Mesothelial cell of epicardium (in vitro differentiated cells): Measurements from ENCODE around the gene ATP2A2. TPM values are rescaled to one million over a fixed set of nuclear protein-coding genes. Genes with fewer than 3 reads are reported as not detected.

Experiments used
- DNase-seq, 2 experiments: peaks; one replicate each; pipeline ENCODE4 v3.0.0; 2021; ENCODE audit warnings: low spot score in 2 of 2; ENCODE audit not compliant: unreplicated experiment in 2 of 2
- H3K27ac Mint-ChIP-seq: 2 replicates; pipeline ENCODE4 v1.8.0; 2021; ENCODE audit warnings: mixed read lengths
- H3K27me3 Mint-ChIP-seq: 2 replicates; pipeline ENCODE4 v1.8.0; 2021; ENCODE audit warnings: low read depth, mixed read lengths
- H3K36me3 Mint-ChIP-seq: 2 replicates; pipeline ENCODE4 v1.8.0; 2021; ENCODE audit warnings: mixed read lengths
- H3K4me1 Mint-ChIP-seq: 2 replicates; pipeline ENCODE4 v1.8.0; 2021; ENCODE audit warnings: mixed read lengths
- H3K4me3 Mint-ChIP-seq: 2 replicates; pipeline ENCODE4 v1.8.0; 2021; ENCODE audit warnings: mild to moderate bottlenecking, moderate library complexity, mixed read lengths
- H3K9me3 Mint-ChIP-seq: 2 replicates; pipeline ENCODE4 v1.8.0; 2021; ENCODE audit warnings: mixed read lengths
- total RNA-seq: library from RNA; stranded (reverse); gene quantifications from 3 replicates; pipeline ENCODE4 v1.2.1, GENCODE V29; 2021
- TF ChIP-seq, protein P1 (sequence below): fragments of 200-600 bp; sonication (generic); IDR thresholded peaks from one replicate; pipeline ENCODE4 v1.5.0; 2021; ENCODE audit warnings: antibody characterized with exemption; ENCODE audit not compliant: unreplicated experiment

The ATP2A2 gene
- total RNA-seq, 1 donor from 2014 or later = 186 TPM

DNA sequence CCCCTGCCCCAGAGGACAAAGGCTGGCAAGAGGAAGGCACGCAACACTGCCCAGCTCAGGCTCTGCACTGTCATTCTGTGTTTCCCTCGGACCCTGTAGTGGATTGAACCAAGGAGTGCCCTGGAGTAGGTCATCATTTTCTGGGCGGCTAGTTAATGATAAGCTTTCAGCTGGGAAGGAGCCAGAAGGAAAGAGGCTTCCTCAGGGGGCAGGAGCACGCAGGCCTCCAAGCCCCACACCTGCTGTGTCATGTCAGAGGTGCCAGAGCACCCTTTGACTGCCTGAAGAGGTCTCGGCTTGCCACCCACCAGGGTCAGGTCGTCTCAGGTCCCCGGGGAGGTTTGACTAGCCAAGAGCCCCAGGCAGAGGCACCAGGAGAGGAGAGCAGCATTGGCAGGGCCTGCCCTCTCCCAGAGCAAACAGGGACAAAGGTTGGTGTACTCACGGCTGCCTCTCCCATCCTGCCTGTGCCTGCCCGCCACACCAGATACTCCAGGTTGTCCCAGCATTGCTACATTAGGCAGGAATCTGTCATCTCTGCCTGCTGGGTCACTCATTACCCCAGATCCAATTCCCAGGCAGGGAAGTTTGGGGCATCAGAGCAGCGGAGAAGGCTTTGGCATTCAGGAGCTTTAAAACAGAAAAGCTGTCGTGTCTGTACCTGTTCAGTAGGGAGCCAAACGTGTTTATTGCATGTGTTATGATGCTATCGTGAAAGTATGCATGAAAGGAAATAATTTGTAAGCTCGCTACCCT is 33.5 kb upstream of the ATP2A2 start:
- Mint-ChIP-seq H3K27ac (peak overlapping the region; percentile 98), H3K36me3 (peaks cover 15% of the 10 kb centered on the region), H3K27me3 (no peaks in the 10 kb centered on the region), H3K4me3 (peak overlapping the region; percentile 15), H3K4me1 (peaks cover 57% of the 10 kb centered on the region), H3K9me3 (no peaks in the 10 kb centered on the region)
- TF ChIP-seq, protein P1, sequence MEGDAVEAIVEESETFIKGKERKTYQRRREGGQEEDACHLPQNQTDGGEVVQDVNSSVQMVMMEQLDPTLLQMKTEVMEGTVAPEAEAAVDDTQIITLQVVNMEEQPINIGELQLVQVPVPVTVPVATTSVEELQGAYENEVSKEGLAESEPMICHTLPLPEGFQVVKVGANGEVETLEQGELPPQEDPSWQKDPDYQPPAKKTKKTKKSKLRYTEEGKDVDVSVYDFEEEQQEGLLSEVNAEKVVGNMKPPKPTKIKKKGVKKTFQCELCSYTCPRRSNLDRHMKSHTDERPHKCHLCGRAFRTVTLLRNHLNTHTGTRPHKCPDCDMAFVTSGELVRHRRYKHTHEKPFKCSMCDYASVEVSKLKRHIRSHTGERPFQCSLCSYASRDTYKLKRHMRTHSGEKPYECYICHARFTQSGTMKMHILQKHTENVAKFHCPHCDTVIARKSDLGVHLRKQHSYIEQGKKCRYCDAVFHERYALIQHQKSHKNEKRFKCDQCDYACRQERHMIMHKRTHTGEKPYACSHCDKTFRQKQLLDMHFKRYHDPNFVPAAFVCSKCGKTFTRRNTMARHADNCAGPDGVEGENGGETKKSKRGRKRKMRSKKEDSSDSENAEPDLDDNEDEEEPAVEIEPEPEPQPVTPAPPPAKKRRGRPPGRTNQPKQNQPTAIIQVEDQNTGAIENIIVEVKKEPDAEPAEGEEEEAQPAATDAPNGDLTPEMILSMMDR = no peak
- no peak for DNase-seq

DNA sequence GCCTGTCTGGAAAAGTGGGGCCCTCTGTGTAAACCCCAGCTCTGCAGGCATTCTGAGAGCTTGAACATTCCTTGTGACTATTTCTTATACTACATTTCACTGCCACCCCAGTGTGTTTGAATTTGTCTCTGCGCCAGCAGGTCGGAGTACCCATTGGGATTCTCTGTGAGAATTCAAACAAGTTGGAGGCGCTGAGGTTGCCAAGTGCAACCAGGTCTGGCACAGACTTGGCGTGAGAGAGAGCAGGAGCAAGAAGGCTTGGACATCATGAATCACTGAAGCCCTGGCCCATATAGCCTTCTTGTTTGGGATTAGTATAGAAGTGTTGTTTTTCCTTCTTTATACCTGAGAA is 33.0 kb upstream of the ATP2A2 start:
- TF ChIP-seq, protein P1 = no peak
- Mint-ChIP-seq H3K4me3 (no peak overlapping the region), H3K9me3 (no peaks in the 10 kb centered on the region)

DNA sequence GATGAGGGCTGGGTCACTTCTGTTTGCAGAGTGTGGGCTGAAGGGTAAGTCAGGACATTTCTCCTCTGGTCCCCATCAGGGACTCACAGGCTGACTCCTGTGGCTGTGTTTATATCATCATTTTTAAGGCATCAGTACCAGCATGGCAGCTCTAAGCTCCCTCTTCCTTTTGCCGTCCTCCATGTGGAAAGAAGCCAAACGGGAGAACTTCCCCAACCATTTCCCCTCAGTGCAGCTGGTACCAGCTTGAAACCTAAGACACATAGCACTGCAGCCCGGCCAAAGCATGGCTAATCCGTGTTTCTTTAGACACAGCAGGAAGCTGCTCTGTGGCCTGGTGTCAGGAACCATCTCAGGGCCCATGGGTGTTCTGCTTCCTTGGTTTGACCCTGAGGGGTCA is 31.9 kb upstream of the ATP2A2 start:
- H3K36me3 Mint-ChIP-seq = peaks cover 10% of the 10 kb centered on the region
- TF ChIP-seq, protein P1 = no peak
- H3K4me1 Mint-ChIP-seq = peaks cover 66% of the 10 kb centered on the region
- no peak for DNase-seq
- no peak overlapping the region for H3K4me3 Mint-ChIP-seq
- H3K27me3 Mint-ChIP-seq = no peaks in the 10 kb centered on the region
- H3K27ac Mint-ChIP-seq = peak overlapping the region; percentile 98
- no peaks in the 10 kb centered on the region for H3K9me3 Mint-ChIP-seq

More for the DNA sequence above, 33.0 kb upstream of the ATP2A2 start:
- H3K27me3 Mint-ChIP-seq = no peaks in the 10 kb centered on the region
- H3K36me3 Mint-ChIP-seq = peaks cover 14% of the 10 kb centered on the region
- peaks cover 63% of the 10 kb centered on the region for H3K4me1 Mint-ChIP-seq
- no peak for DNase-seq
- peak overlapping the region; percentile 98 for H3K27ac Mint-ChIP-seq

DNA sequence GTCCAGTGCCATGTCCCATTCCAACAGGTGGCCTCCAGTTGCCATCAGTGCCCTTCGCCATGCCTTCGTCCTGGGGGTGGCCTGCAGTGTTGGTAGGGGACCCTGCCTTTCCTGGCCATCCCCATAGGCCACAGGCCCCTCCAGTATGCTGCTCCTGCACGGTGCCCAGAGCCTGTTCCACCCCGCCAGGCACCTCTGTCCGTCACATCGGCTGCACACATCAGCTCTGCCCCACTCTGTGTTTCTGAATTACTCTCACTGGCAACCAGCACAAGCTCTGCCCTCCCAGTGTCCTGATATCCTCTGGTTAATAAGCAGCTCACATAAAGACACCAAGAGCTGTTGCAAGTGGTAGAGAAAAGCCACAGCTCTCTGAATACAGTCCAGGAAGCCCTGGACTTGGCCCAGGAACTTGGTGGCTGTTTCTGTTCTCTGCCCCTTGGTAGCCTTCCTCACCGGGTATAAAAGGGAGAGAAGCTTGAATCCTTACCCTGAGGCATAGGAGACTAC is 31.3 kb upstream of the ATP2A2 start:
- H3K27me3 Mint-ChIP-seq = no peaks in the 10 kb centered on the region
- H3K27ac Mint-ChIP-seq = peak overlapping the region; percentile 19
- peaks cover 5% of the 10 kb centered on the region for H3K36me3 Mint-ChIP-seq
- DNase-seq = no peak
- no peaks in the 10 kb centered on the region for H3K9me3 Mint-ChIP-seq
- H3K4me1 Mint-ChIP-seq = peaks cover 61% of the 10 kb centered on the region
- H3K4me3 Mint-ChIP-seq = no peak overlapping the region
- TF ChIP-seq, protein P1 = no peak

DNA sequence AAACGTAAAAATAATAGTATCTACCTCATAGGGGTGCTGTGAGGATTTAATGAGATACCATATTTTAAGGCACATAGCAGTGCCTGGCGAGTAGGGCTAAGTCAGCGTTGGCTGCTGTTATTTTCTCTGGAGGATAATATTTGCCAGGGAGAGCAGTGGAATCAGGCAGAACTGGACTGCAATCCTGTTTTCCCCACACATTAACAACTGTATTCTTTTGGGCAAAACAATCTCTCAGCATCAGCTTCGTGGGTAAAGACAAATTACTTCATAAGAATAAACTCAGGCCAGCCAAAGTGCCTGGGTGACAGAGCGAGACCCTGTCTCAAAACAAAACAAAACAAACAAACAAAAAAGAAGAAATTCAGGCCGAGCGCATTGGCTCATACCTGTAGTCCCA is 29.7 kb upstream of the ATP2A2 start:
- no peaks in the 10 kb centered on the region for H3K9me3 Mint-ChIP-seq
- H3K4me3 Mint-ChIP-seq = no peak overlapping the region
- peaks cover 52% of the 10 kb centered on the region for H3K4me1 Mint-ChIP-seq
- TF ChIP-seq, protein P1 = no peak
- no peak for DNase-seq
- no peak overlapping the region for H3K27ac Mint-ChIP-seq
- H3K36me3 Mint-ChIP-seq = no peaks in the 10 kb centered on the region
- H3K27me3 Mint-ChIP-seq = no peaks in the 10 kb centered on the region
